Activated naive CD4-positive, alpha-beta T cell treated with anti-CD3 and anti-CD28 coated beads, Interleukin-2, amount 50 U/mL, for 16 hours (primary cell): Measurements from ENCODE around the gene KDM5A.
"Not testable (repeated sequence)": the region's sequence is repeated elsewhere in the genome, so short reads cannot be mapped to it uniquely, and the experiment has no call there.

Experiments
- DNase-seq: peaks from one replicate; pipeline ENCODE4 v3.0.0-alpha.2; 2020

Gene KDM5A

GRCh38 chr12:389142-390096 lies at the start of gene KDM5A:
Gene KDM5A (minus strand): TSS chr12:389320. CDS start chr12:389091, 229 bp downstream.
- DNase-seq: peak; percentile 87

- not testable (repeated sequence) for DNase-seq
Observed at GRCh38 chr12:435737-436136, 46.6 kb upstream of the KDM5A start.

- DNase-seq: no peak
Observed at GRCh38 chr12:422526-422925, 33.4 kb upstream of the KDM5A start.

- DNase-seq: no peak
Observed at GRCh38 chr12:418432-418831, 29.3 kb upstream of the KDM5A start.

- DNase-seq: no peak
Observed at GRCh38 chr12:414859-415258, 25.7 kb upstream of the KDM5A start.

GRCh38 chr12:402029-402389 lies 12.9 kb upstream of the KDM5A start:
- DNase-seq: no peak

- DNase-seq: peak; percentile 91
Observed at GRCh38 chr12:401235-402028, 12.3 kb upstream of the KDM5A start, which contains the start of gene CCDC77. Gene CCDC77 (plus strand): TSS chr12:401644. CDS start chr12:409384, 7,740 bp downstream.

- DNase-seq: no peak
Observed at GRCh38 chr12:400828-401227, 11.7 kb upstream of the KDM5A start.

GRCh38 chr12:388541-389141 lies 479 bp downstream of the KDM5A start:
- DNase-seq: peak; percentile 52

- DNase-seq: no peak
Observed at GRCh38 chr12:388012-388411, 1.1 kb downstream of the KDM5A start.

GRCh38 chr12:386651-387050 lies 2.5 kb downstream of the KDM5A start:
- no peak for DNase-seq

- DNase-seq: not testable (repeated sequence)
Observed at GRCh38 chr12:370739-371485, 18.2 kb downstream of the KDM5A start.

- DNase-seq: no peak
Observed at GRCh38 chr12:367972-368371, 21.1 kb downstream of the KDM5A start.

- DNase-seq: no peak
Observed at GRCh38 chr12:366820-367219, 22.3 kb downstream of the KDM5A start.

- DNase-seq: no peak
Observed at GRCh38 chr12:359091-359490, 30.0 kb downstream of the KDM5A start.

GRCh38 chr12:356276-356988 lies 32.7 kb downstream of the KDM5A start:
- DNase-seq: no peak

GRCh38 chr12:351197-351596 lies 37.9 kb downstream of the KDM5A start:
- DNase-seq: not testable (repeated sequence)

- not testable (repeated sequence) for DNase-seq
Observed at GRCh38 chr12:349625-350024, 39.5 kb downstream of the KDM5A start.

GRCh38 chr12:343036-343435 lies 46.1 kb downstream of the KDM5A start:
- not testable (repeated sequence) for DNase-seq

GRCh38 chr12:337039-337438 lies 52.1 kb downstream of the KDM5A start:
- DNase-seq: no peak

GRCh38 chr12:334125-334524 lies 55.0 kb downstream of the KDM5A start:
- DNase-seq: no peak
